AML-193 (cell line): ENCODE measurements around the gene CCDC157.
"Not testable (repeated sequence)": the region's sequence is repeated elsewhere in the genome, so short reads cannot be mapped to it uniquely, and the experiment has no call there.

Experiments used
- DNase-seq, 2 experiments: peaks; one replicate each; lab custom pipeline; 2025; lab: John Stamatoyannopoulos, UW

The CCDC157 gene

DNA sequence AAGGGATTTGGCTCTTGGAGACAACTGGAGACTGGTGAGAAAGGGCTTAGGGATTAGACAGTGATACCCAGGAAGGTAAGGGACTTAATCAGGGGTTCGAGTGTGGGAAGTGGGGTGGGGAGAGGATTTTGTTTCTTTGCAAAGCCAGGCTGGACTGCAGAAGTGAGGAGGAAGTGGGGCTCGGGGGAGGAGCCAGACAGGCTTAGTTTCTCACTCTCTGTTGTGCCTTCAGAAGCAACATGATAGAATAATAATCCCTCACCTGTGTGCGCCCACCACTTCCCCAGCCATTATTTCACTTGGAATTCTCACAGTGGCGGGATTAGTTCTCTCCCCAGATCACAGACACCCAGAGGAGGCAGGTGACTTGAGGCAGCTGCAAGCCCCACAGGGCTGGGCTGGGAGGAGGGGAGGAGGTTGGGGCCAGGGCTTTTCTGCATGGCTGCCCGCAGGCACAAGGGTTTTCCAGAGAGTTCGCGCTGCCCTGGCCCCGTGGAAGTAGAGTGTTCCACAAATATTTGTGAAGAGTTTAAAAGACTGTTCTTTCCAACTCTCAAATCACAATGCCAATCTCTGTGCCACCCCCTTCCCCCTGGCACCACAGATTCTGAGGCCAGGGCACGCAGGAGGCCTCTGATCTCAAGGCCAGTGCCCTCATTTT, 36.0 kb downstream of the CCDC157 start:
- no peak for DNase-seq

DNA sequence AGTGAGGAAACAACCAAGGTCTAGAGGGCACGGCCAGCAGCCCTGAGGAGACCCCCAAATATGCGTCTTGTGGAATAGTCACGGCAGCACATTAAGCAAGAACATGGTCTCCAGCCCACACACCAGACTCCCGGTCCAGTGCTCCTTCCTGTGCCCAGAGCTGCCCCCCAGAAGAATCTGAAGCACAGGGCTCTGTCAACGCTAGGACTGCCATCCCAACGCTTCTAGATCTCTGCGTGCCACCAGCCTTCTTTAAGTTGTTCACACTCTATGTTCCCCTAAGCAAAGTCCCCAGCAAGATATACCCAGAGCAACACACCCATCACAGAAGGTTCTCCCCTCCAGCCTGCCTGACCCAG, 36.5 kb downstream of the CCDC157 start:
- no peak for DNase-seq

DNA sequence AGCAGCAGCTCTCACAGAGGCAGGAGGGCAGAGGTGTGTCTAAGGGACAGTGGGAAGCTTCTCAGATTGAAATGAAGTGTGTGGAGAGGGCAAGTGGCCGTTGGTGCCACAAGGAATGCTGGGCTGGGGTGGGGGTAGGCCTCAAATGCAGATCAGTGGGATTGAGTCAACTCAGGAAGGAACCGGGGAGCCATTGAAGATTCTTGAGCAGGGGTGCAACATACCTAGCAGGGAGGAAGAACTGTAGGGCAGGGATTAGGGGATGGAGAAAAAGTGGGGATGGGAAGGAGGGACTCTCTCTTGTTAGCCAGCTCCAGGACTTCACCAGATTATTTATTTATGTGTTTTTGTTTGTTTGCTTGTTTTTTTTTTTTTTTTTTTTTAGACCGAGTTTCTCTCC, 37.1 kb downstream of the CCDC157 start:
- no peak for DNase-seq

DNA sequence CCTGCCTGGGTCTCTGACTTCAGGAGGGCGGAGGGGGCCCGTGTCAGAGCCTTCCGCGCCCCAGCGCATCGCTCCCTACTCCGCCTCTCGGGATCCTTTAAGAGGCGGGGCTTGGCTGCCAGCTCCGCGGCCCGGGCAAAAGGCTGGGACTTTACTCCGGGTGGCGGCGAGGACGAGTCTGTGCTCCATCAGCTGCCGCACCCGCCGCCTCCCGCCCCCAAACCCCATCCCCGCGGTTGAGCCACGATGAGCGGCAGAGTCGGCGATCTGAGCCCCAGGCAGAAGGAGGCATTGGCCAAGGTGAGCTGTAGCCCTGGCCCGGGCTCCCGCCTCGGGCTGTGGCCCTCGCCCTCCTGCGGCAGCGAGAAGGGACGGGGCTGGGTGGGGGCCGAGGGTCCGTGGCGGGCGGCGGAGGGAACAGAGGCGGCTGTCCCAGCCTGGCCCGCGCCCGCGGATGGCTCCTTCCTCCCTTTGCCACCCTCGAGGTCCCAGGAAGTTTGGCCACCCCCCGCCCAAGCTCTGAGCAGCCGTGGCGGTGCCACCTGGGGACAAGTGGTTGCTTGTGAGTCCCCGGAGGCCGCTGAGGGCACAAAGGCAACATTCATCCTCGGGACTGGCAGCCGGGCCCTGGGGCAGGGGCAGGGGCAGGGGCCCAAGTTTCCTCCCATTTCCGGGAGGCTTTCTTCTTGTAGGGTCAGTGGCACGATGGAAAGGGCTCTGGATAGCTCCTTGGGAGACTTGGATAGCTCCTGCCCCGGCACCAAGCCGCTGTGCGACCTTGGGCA, 40.3 kb downstream of the CCDC157 start, which contains the start of gene SEC14L2:
Gene SEC14L2 (plus strand): TSS at position 148 of the 785 bp plus-strand sequence. CDS start 99 bp downstream, at position 247.
- peak in 1 of 2 experiments; percentile 12 for DNase-seq

DNA sequence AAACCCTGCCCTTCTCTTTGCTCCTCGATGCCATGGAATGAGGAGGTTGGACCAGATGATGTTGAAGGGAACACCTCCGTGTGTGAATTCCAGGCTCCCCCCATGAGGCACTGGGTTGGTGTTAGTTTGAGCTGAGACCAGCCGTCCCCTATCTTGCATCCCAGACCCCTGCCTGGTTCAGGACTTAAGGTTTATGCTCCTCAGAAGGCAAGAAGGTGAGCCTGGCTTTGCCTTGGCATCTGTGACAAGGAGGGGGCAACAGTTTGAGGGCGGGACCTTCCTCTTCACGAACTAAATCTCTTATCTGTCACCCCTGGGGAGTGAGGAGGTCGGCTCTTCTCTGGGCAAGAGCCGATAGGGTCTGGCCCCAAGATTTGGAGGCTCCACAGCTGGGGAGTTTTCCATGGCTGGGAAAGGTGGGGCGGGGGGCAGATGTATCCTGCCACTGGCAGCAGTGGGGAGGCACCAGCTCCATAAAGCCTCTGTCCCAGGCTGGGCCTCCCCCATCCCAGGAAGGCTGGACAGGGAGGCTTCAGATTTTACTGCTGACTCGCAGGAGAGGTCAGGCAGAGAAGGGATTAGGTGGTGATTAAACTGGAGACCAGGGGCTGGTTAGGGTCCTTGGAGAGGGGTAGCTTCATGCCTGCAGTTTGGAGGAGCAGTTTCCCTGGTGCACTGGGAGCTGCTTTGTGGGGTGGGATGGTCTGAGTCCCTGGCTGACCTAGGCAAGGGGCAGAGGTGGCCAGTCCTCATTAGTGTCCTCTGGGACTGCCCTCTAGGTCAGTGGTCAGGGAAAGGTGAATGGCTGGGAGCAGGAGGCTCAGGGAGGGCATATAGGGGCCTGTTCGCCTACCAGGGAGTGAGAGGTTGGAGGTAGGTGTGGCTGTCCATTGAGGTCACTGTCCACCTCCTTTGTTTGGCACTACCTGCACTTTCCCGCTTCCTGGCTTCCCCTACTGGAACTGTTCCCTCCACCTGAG, 41.1 kb downstream of the CCDC157 start:
- no peak for DNase-seq

DNA sequence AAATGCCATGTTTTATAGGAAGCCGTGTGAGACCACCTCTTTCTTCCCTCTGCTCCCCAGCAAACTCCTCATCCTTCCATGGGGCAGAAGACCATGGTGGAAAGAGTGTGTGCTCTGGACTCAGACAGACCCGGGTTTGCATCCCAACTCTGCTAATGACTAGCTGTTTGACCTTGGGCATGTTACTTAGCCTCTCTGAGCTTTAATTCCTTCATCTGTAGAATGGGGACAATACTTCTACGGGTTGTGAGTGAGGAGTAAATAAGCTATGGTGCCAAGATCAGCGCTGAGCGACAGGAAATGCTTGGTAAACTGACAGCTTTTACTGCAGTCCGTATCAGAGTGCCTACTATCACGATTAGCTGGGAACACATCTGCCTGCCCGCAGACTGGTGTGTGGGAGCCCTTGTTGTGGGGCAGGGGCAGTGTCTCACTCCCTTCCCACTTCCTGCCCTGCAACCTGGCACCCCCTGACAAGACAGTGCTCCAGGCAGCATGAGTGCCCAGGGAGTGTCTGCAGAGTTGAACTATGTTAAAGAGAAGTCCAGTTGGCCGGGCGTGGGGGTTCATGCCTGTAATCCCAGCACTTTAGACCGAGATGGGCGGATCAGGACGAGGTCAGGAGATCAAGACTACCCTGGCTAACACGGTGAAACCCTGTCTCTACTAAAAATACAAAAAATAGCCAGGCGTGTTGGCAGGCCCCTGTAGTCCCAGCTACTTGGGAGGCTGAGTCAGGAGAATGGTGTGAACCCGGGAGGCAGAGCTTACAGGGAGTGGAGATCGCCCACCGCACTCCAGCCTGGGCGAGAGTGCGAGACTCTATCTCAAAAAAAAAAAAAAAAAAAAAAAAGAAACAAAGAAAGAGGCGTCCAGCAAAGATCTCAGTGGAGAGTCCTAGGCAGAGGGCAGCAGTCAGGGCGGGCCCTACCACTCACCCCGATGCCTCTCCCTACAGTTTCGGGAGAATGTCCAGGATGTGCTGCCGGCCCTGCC, 42.2 kb downstream of the CCDC157 start:
- no peak for DNase-seq

DNA sequence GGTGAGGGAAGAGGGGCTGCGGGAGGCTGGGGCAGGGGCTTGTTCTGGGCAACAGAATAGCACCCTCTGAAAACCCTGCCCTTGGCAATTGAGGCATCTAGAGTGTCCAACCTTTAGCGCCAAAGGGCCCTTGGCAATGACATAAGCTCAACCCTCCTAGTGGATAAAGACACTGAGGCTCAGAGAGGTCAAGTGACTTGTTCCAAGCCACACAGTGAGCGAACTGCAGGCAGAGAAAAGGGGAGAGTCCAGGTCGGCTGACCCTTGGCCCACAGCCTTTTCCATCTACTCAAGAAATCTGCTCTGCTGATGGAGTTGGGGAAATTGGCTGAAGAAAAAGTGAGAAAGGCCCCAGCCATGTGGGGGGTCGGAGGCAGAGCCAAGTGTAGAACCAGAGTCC, 42.9 kb downstream of the CCDC157 start:
- DNase-seq: no peak

DNA sequence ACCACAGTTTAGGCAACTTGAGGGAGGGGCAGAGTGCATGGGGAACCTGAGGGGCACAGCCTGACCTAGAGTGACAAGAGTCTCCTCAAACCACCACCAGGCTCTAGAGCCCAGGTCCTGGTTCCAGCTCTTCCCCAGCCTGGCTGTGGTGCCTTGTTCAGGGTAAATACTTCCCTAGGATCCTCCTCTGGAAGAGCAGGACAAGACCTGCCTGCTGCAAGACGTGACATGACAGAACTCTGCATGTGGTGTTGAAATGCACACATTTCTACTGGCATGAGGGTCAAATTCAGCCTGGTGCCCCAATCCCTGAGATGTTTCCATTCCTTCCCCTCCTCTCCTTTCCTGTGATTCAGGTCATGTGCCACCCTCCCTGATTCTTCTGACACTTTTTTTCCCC, 43.4 kb downstream of the CCDC157 start:
- no peak for DNase-seq

DNA sequence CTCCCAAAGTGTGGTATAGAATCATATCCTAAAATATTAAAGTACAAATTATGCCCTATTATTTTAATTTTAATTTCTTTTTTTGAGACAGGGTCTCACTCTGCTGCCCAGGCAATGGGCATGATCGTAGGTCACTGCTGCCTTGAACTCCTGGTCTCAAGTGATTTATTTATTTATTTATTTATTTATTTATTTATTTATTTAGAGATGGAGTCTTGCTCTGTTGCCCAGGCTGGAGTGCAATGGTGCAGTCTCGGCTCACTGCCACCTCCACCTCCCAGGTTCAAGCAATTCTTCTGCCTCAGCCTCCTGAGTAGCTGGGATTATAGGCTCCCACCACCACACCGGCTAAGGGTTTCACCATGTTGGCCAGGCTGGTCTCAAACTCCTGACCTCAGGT, 44.2 kb downstream of the CCDC157 start:
- DNase-seq: not testable (repeated sequence)

DNA sequence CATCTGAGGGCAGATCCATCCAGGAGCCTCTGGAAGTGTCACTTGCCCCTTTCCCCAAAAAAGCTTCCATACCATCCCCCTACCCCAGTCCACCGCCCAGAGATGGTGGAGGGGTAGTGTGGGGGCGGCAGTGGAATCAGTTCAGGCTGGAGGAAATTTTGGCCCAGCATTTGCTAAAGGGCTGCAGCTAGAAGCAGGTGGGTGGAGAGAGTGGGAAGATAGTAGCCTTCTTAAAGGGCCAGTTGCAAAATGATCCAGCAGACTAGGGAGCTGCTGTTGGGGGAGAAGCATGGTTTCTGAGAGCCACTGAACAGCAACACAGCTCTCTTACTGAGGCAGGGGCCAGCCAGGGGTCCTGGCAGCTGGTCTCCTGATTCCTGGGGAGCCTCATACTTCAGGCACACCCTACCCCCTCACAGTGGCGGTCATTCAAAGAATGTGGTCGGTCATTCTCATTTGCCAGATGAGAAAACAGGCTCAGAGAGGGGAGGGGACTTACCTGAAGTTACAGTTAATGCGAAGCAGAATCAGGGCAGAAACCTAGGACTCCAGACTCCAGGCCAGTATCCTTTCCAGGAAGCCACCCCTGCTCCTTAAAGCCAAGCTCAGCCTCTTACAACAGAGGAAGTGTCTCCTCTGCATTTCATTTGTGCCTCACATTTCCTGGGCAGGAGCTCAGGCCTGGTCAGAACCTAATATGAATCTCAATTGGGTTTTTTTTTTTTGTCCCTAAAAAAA, 45.4 kb downstream of the CCDC157 start:
- no peak for DNase-seq

DNA sequence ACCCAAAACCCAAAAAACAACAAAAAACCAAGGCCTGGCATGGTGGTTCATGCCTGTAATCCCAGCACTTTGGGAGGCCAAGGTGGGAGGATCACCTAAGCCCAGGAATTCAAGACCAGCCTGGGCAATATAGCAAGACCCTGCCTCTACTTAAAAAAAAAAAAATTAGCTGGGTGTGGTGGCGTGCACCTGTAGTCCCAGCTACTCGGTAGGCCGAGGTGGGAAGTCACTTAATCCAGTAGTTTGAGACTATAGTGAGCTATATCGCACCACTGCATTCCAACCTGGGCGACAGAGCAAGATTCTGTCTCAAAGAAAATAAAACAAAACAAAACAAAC, 45.9 kb downstream of the CCDC157 start:
- not testable (repeated sequence) for DNase-seq

DNA sequence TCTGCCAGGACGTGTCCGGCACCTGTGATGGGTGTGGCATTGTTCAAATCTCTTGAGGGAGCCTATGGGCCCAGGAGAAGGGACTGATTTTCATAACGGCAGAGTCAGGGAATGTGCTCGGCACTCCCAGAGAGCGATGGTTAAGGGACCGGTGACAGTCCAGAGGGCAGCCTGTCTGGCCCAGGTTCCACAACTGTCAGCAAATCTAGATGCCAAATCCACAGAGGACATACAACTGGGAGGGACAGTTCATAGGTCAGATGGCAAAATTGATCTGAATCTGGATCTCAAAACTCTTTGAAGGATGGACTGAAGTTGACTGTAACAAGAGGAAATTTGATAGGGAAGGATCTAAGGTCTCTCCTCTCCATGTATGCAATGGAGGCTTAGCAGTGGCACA, 47.5 kb downstream of the CCDC157 start:
- no peak for DNase-seq

DNA sequence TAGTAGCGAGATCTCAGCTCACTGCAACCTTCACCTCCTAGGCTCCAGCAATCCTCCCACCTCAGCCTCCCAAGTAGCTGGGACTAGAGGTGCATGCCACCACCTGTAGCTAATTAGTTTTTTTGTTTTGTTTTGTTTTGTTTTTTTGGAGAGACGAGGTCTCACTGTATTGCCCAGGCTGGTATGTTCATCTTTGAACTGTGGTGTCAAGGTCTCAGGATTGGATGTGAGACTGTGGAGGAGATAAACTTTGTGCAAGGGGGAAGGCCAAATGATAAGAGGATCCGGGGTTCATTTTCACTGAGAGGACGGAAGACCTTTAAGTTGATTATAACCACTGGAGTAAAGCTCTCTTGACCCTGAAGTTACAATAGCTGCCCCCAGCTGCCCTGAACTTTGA, 48.9 kb downstream of the CCDC157 start:
- no peak for DNase-seq

DNA sequence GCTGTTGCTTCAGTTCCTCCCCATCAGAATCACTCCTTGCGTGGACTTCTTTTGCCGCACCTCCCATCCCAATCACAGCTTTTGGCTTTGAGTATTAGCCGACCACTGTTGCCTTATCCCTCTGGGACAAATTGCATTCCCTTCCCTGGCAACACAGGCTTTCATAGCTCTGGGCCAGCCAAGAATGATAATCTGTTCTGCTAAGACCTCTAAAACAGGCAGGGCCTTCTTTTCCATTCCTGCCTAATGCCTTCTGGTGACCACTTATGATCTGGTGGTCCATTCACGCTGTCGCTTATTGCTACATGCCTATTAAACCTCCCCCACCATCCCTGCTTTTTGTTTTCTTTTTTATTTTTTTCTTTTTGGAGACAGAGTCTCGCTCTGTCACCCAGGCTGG, 49.6 kb downstream of the CCDC157 start:
- no peak for DNase-seq

DNA sequence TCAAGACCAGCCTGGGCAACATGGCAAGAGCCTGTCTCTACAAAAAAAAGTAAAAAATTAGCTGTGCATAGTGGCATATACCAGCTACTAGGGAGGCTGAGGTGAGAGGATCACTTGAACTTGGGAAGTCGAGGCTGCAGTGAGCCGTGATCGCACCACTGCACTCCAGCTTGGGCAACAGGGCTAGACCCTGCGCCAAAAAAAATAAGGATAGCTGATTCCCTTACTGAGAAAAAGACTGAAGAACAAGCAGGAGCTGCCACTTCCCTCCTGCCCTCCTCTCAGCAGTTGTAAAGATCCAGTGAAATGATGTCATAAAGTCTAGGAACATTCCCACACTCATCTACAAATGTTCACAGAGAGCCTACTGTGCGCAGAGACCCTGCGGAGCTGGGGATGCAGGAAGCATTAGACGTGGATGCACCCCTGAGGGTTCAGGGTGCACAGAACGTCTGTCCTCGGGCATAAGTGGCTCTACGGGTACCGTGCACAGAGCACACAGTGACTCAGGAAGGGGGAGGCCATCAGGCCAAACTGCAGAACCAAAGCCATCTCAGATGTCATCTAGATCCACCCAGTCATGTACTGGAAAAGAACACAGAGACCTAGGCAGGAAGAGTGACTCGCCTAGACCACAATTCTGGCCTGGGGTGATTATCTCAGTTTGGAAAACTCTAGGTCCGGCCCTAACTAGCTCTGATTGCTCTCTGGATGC, 51.7 kb downstream of the CCDC157 start:
- no peak for DNase-seq

DNA sequence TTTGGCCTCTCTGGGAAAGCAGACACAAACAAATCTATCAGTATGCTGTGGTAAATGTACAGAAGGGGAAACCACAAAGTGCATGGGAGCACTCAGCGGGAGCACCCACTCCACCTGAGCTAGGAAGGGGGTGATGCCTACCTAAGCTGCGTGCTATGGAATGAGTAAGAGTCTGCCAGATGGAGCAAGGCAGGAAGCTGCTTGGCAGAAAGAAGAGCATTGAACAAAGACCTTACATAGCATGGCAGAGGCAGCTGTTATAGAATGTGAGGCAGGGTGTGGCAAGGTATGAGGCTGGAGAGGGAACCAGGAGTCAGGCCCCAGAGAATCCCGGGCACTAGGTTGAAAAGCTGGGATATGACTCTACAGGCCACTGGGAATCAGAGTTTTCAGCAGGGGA, 55.0 kb downstream of the CCDC157 start:
- DNase-seq: no peak

DNA sequence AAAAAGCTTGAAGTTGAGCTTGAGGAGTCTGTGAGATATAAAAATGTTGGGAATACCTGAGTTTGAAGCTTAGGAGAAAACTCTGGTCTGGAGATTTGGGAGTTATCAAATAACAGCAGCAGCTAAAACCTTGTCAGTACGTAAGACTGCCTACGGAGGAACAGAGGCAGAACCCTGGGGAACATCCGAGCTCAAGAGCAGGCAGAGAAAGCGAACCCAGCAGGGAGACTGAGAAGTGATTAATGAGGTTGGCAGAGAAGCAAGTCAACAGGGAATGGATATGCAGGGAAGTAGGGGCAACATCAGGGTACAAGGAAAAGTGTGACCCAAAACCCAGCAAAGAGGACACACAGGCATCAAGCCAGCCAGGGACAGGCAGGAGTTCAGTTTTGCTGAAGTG, 56.2 kb downstream of the CCDC157 start:
- no peak for DNase-seq

DNA sequence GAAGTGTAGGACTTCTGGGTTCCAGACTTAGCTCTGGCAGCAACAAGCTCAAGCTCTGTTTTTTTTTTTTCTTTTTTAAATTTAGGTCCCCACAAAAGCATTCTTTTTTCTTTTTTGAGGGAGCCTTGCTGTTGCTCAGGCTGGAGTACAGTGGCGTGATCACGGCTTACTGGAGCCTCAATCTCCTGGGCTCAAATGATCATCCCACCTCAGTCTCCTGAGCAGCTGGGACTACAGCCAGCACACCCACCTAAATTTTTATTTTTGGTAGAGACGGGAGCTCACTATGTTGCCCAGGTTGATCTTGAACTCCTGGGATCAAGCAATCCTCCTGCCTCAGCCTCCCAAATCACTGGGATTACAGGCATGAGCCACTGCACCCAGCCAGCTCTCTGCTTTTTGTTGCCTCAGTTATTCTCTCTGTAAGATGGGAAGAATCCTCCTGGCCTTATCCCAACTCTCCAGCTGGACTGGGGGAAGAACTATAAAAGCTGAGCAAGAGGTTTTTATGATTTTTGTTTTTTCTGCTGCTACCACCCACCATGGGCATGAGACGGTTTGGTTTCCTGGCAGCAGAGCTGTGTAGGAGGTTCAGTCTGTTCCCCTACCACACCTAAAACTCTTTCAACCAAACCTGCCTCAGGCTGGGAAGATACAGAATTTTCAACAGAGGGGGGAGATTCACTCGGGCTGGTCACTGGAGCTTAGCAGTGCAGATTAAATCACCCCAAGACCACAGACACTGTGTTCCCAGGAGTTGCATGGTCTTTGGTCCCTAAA, 57.1 kb downstream of the CCDC157 start:
- no peak for DNase-seq

DNA sequence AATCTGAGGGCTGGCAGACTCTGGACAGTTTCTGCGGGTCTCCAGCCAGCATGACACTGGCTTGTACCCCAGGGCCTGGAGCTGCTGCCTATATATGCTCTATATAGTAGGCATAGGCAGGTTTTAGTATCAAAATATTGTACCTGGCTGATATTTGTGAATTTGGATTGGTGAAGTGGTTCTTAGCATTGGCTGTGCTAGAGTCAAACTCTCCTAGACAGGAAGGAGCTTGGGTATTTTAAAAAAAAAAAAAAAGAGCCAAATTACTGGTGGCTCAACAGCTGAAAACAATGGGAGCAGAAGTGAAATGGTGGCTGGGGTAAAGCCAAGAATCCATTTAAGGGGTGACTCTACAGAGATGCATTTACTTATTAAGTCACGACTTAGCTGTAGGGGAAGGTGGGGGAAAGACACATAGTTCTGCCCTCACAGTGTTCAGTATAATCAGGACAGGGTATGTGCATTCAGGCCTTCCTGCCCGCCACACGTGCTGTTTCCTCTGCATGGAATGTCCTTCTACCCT, 57.8 kb downstream of the CCDC157 start:
- DNase-seq: no peak
